NK-92 (cell line): ENCODE data around the gene IL15RA.
"Not testable (repeated sequence)": the region's sequence is repeated elsewhere in the genome, so short reads cannot be mapped to it uniquely, and the experiment has no call there.

Source experiments
- DNase-seq: peaks from one replicate; lab custom pipeline; 2025; ENCODE audit not compliant: unreplicated experiment; lab: John Stamatoyannopoulos, UW

IL15RA gene

GRCh38 chr10:5970527-5970926 lies 6.8 kb downstream of the IL15RA start:
- DNase-seq, result no peak

- no peak for DNase-seq
Observed at GRCh38 chr10:5970066-5970465, 7.3 kb downstream of the IL15RA start.

DNA sequence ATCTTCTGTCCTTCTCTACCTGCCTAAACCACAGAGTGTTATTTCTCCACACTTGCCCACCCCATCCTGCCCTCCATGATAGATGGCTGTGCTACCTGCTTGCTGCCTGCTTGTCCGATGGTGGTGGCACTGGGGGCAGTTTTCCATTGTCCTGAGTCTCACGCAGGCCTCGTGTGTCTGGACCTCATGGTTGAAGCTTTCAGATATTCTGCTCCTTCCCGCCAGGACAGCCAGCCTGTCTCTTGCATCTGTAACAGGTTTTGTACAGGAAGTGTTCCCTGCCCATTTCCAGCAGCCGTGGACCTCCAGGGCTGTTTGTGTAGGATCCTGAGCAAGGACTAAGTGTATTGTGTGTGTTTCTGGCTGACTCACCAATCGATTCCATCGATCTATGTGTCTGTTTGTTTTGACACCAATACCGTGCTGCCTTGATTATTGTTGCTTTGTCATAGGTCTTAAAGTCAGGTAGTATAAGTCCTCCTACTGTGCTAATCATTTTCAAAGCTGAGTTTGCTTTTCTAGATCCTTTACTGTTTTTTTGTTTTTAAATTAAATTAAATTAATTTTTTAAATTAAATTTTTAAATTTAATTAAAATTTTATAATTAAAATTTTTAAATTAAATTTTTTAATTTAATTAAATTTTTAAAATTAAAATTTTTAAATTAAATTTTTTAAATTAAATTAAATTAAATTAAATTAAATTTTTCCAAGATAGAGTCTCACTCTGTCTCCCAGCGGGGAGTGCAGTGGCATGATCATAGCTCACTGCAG lies 8.5 kb downstream of the IL15RA start:
- no peak for DNase-seq

DNA sequence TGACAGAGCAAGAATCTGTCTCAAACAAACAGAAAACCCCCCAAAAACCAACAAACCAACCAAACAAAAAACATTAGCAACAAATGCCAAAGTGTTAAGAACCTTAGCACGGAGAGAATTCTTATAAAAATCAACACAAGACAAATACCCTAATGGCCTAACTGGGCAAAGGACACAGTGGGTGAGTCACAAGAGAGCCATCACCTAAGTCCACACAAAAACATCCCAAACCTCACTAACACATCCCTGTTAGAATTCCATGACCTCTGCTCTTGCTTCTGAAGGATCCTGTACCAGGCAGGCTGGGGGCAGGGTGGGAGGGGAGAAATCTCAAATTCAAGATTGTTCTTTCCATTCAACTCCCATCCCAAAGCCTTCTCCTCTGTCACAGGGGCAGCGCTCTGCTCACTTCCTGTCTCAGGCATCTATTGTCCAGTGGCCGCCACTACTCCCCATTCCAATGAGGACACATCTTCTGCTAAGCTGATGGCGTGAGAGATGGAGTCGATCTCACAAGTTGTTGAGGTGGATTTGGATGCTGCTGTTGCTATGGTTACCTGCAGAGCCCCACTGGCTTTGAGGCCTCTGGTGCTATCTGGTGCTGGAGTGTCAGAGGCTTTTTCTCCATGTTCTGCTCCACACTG lies 9.2 kb downstream of the IL15RA start:
- DNase-seq, result no peak

DNA sequence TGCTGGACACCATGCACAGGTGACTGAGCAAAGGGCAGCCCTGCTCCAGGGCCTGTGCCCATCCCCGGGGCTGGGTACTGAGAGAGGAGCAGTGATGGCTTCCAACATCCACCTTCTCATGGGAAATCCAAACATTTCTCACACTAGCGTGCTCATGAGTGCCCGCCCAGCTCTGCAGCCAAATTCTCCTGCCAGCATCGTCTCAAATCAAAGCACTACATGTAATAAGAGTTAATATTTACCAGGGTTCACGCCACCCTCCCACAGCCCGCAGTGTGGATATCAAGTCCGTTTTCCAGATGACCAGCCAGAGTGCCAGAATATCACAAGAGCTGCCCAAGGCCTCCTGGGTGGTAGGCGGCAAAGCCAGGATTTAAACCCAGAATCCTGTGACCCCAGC lies 12.1 kb downstream of the IL15RA start:
- DNase-seq, result no peak

- no peak for DNase-seq
Observed at GRCh38 chr10:5964736-5965135, 12.6 kb downstream of the IL15RA start.

- DNase-seq, result no peak
Observed at GRCh38 chr10:5963591-5963990, 13.8 kb downstream of the IL15RA start.

DNA sequence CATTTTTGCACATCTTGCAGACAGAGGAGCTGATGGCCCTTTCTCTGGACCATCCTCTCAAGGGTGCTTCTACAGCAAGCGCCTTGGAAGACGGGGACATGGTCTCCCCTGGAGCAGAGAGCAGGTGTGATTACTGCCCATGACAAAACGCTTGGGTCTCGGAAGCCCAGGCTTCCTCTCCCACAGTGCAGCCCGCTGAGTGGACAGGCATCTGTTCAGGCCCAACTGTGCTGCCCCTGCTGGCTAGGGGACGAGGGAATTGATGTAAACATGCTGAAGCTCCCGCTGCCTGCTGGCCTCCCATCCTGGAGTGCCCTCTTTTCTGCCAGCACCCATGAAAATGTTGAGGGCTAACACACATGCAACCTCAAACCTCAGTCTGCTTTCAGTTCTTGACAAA lies 14.3 kb downstream of the IL15RA start:
- no peak for DNase-seq

GRCh38 chr10:5962358-5962940 lies 14.9 kb downstream of the IL15RA start:
- not testable (repeated sequence) for DNase-seq

- DNase-seq, result no peak
Observed at GRCh38 chr10:5961405-5962100, 15.8 kb downstream of the IL15RA start.

GRCh38 chr10:5960973-5961275 lies 16.4 kb downstream of the IL15RA start:
- DNase-seq, result not testable (repeated sequence)

DNA sequence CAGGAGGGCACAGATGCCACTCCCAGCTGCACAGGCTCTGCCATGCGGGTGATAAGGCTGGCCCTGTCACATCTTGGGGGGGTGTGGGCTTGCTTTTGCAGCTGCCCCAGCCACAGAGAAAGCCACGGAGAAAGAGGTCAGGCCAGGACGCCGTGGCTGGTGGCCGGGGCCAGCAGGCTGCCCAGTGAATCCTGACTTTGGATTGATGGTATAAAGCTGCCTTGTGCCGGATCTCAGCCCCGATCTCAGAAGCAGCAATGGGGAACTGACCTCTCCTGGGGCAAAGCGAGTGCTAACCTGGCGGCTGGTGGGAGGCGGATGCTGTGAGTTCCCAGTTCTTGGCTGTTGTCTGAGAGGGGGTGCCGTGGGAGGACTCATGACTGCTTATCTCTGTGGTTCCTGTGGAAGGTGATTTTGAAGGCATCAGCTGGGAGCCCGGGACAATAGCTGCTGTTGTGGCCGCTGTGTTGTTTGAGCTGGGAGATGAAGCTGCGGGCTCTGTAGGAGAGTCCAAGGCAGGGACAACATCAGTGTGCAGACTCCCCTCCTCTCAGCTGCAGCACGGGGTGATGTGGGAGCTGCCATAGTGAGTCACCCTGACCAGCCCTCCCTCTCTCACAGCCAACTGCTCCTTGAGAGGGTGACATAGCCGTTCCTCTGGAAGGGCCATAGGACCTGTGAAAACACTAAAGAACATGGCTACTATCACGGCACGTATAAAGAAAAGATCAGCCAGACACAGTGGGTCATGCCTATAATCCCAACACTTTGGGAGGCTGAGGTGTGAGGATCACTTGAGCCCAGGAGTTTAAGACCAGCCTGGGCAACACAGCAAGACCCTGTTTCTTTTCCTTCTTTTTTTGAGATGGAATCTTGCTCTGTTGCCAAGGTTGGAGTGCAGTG lies 17.0 kb downstream of the IL15RA start:
- no peak for DNase-seq

GRCh38 chr10:5959581-5960069 lies 17.7 kb downstream of the IL15RA start:
- DNase-seq, result no peak

- DNase-seq, result no peak
Observed at GRCh38 chr10:5959142-5959541, 18.2 kb downstream of the IL15RA start.

DNA sequence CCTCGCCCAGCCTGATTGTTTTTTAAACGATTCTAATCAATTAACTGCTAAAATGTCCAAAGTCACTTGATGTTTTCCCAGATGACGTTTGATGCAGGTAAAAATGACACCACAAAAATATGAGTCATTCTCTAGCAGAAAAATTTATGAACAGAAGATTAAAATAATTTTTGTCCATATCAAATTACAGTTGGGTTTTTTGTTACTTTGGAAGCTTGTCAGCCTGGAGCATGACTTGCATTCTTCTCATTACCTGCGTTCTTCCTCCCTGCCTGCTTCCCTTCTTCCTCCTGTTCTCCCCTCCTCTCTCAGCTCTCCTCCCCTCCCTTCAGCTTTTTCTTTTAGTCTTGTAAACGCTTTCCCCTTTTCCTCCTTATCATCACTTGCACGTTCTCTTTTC lies 18.7 kb downstream of the IL15RA start:
- no peak for DNase-seq

- no peak for DNase-seq
Observed at GRCh38 chr10:5958077-5958476, 19.3 kb downstream of the IL15RA start.

GRCh38 chr10:5956146-5956936 lies 21.0 kb downstream of the IL15RA start:
- DNase-seq, result no peak

DNA sequence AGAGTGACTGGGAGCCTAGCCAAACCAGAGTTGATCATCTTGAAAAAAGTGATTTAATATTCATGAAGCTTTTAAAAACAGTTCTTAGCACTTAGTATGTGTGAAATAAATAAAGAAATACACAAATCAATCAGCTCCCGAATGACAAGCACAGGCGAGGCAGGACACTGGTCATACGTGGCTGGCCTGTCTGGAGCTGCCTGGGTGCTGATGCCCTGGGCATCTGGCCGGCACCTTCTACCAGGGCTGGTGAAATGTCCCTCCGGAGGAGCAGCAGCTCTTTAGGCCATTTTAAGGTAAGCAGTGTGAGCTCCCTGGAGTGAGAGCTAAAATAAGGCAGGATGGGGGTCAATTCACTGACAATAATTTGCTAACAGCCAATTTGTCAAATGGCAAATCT lies 23.7 kb downstream of the IL15RA start:
- DNase-seq, result no peak

- no peak for DNase-seq
Observed at GRCh38 chr10:5952731-5953385, 24.5 kb downstream of the IL15RA start.
